H1 (cell line): ENCODE data around the gene FBH1. TPM values are rescaled to one million over a fixed set of nuclear protein-coding genes. Genes with fewer than 3 reads are reported as not detected.
A peak's percentile ranks its signal among the peaks of the same experiment; 100 is the strongest.

Experiments
- CTCF ChIA-PET: fragments of 300-600 bp; sonication (Branson Sonifier 250); formaldehyde crosslinking; loops from one replicate; lab custom pipeline; 2021; ENCODE audit not compliant: partially characterized antibody; lab: Charles Lee
- POLR2A ChIA-PET: fragments of 300-600 bp; sonication (Branson Sonifier 250); formaldehyde crosslinking; loops from one replicate; lab custom pipeline; 2021; ENCODE audit warnings: inconsistent platforms; ENCODE audit not compliant: partially characterized antibody; lab: Charles Lee
- DNase-seq, 2 experiments: peaks; one replicate each; pipeline versions ENCODE4 v3.0.0 to v3.0.0-alpha.2; 2010 to 2022; ENCODE audit warnings: low spot score in 2 of 2, low read depth in 1 of 2, mixed read lengths in 1 of 2
- FAIRE-seq: peaks from 2 replicates; lab custom pipeline; 2011; peaks lifted over from hg19 to GRCh38; lab: Jason Lieb, UNC
- H2AFZ ChIP-seq: 2 replicates; pipeline ENCODE4 v1.8.1; 2012; ENCODE audit warnings: low read length, inconsistent platforms
- H2AK5ac ChIP-seq: 2 replicates; pipeline ENCODE4 v1.6.1; 2013; ENCODE audit warnings: low read depth, low read length
- H2BK120ac ChIP-seq: replicated peaks from 2 replicates; pipeline ENCODE3; 2013; ENCODE audit warnings: low read depth, low read length, inconsistent platforms
- H2BK12ac ChIP-seq: 2 replicates; pipeline ENCODE4 v1.6.1; 2013; ENCODE audit warnings: low read depth, low read length
- H2BK15ac ChIP-seq: 2 replicates; pipeline ENCODE4 v1.6.1; 2013; ENCODE audit warnings: low read length
- H2BK20ac ChIP-seq: 2 replicates; pipeline ENCODE4 v1.6.1; 2013; ENCODE audit warnings: low read length
- H2BK5ac ChIP-seq: 2 replicates; pipeline ENCODE4 v1.6.1; 2013; ENCODE audit warnings: low read depth, low read length
- H3K14ac ChIP-seq: 2 replicates; pipeline ENCODE4 v1.6.1; 2013; ENCODE audit warnings: inconsistent platforms; ENCODE audit not compliant: insufficient read length
- H3K18ac ChIP-seq: 2 replicates; pipeline ENCODE4 v1.6.1; 2013; ENCODE audit warnings: low read length; ENCODE audit errors: extremely low read depth
- H3K23ac ChIP-seq: 2 replicates; pipeline ENCODE4 v1.6.1; 2013; ENCODE audit warnings: inconsistent platforms; ENCODE audit not compliant: insufficient read length
- H3K23me2 ChIP-seq: 2 replicates; pipeline ENCODE4 v1.6.1; 2013; ENCODE audit warnings: low read depth, low read length
- H3K27ac ChIP-seq: 2 replicates; pipeline ENCODE4 v1.6.1; 2011; ENCODE audit warnings: low read depth, low read length, inconsistent platforms
- H3K27me3 ChIP-seq, 4 experiments: replicated peaks in 1 of 4; 1 replicate in 1 of 4; 2 replicates in 3 of 4; pipeline versions ENCODE4 v1.6.1 to v1.8.1; 2011 to 2013; ENCODE audit warnings: low read length in 3 of 4, mild to moderate bottlenecking in 3 of 4, inconsistent platforms in 2 of 4, mixed read lengths in 2 of 4, moderate library complexity in 1 of 4; ENCODE audit not compliant: control insufficient read depth in 3 of 4, insufficient read depth in 3 of 4; ENCODE audit errors: extremely low read depth in 1 of 4
- H3K36me3 ChIP-seq, 4 experiments: 2 replicates each; pipeline versions ENCODE4 v1.6.1 to v1.8.1; 2011 to 2013; ENCODE audit warnings: mild to moderate bottlenecking in 4 of 4, low read length in 3 of 4, moderate library complexity in 2 of 4, control low read depth in 1 of 4, inconsistent platforms in 1 of 4; ENCODE audit not compliant: insufficient read depth in 4 of 4, control insufficient read depth in 2 of 4
- H3K4ac ChIP-seq: replicated peaks from 2 replicates; pipeline ENCODE3; 2013; ENCODE audit warnings: low read length, low read depth, mixed read lengths, inconsistent platforms; ENCODE audit not compliant: insufficient read length
- H3K4me1 ChIP-seq, 4 experiments: replicated peaks in 1 of 4; 1 replicate in 1 of 4; 2 replicates in 3 of 4; pipeline versions ENCODE4 v1.6.1 to v1.8.1; 2011 to 2013; ENCODE audit warnings: low read length in 3 of 4, inconsistent platforms in 2 of 4, mixed read lengths in 1 of 4; ENCODE audit not compliant: insufficient read depth in 4 of 4, control insufficient read depth in 3 of 4
- H3K4me2 ChIP-seq, 2 experiments: 2 replicates each; pipeline versions ENCODE4 v1.6.1 to v1.8.1; 2011 to 2013; ENCODE audit warnings: low read depth in 2 of 2, low read length in 2 of 2, control low read depth in 1 of 2, inconsistent platforms in 1 of 2, mild to moderate bottlenecking in 1 of 2; ENCODE audit not compliant: insufficient read depth in 1 of 2
- H3K4me3 ChIP-seq, 4 experiments: fragments of 200-600, 300-600 bp in 1 of 4; sonication (generic), shearing (Covaris generic), sonication (Bioruptor Twin) in 1 of 4; 2 replicates each; pipeline versions ENCODE4 v1.5.1 to v1.8.1; 2011 to 2016; ENCODE audit warnings: low read length in 4 of 4, low read depth in 3 of 4, control low read depth in 2 of 4, inconsistent platforms in 2 of 4, mild to moderate bottlenecking in 2 of 4, mixed read lengths in 1 of 4, moderate library complexity in 1 of 4; ENCODE audit not compliant: insufficient read depth in 2 of 4; ENCODE audit errors: extremely low read depth in 1 of 4
- H3K56ac ChIP-seq: replicated peaks from 2 replicates; pipeline ENCODE3; 2013; ENCODE audit warnings: low read depth, mild to moderate bottlenecking, mixed read lengths, low read length, inconsistent platforms; ENCODE audit not compliant: insufficient read length
- H3K79me1 ChIP-seq: 2 replicates; pipeline ENCODE4 v1.6.1; 2013; ENCODE audit warnings: low read depth, low read length, control low read depth
- H3K79me2 ChIP-seq, 2 experiments: 2 replicates each; pipeline versions ENCODE4 v1.6.1 to v1.8.1; 2012 to 2013; ENCODE audit warnings: low read length in 2 of 2, mild to moderate bottlenecking in 2 of 2, inconsistent platforms in 1 of 2; ENCODE audit not compliant: insufficient read depth in 2 of 2, control insufficient read depth in 1 of 2
- H3K9ac ChIP-seq, 4 experiments: replicated peaks in 1 of 4; 1 replicate in 1 of 4; 2 replicates in 3 of 4; pipeline versions ENCODE4 v1.6.1 to v1.8.1; 2011 to 2013; ENCODE audit warnings: low read depth in 3 of 4, low read length in 3 of 4, control low read depth in 2 of 4, mild to moderate bottlenecking in 2 of 4, moderate library complexity in 2 of 4, inconsistent platforms in 1 of 4; ENCODE audit errors: extremely low read depth in 1 of 4
- H3K9me3 ChIP-seq, 2 experiments: 2 replicates each; pipeline versions ENCODE4 v1.6.1 to v1.8.1; 2012 to 2013; ENCODE audit warnings: mild to moderate bottlenecking in 2 of 2, moderate library complexity in 2 of 2, control low read depth in 1 of 2, inconsistent platforms in 1 of 2, low read depth in 1 of 2, low read length in 1 of 2, mixed read lengths in 1 of 2; ENCODE audit not compliant: insufficient read depth in 2 of 2
- H4K20me1 ChIP-seq, 2 experiments: replicated peaks in 1 of 2; 2 replicates each; pipeline versions ENCODE3 to v1.8.1; 2011 to 2013; ENCODE audit warnings: inconsistent platforms in 2 of 2, low read length in 2 of 2, mild to moderate bottlenecking in 1 of 2; ENCODE audit not compliant: insufficient read depth in 2 of 2, control insufficient read depth in 1 of 2
- H4K5ac ChIP-seq: 2 replicates; pipeline ENCODE4 v1.6.1; 2013; ENCODE audit warnings: low read length, low read depth, mixed read lengths, inconsistent platforms; ENCODE audit not compliant: insufficient read length
- H4K8ac ChIP-seq: 2 replicates; pipeline ENCODE4 v1.8.0; 2013; ENCODE audit warnings: mild to moderate bottlenecking, moderate library complexity, low read length, inconsistent platforms; ENCODE audit not compliant: insufficient read depth; ENCODE audit errors: extremely low read depth
- H4K91ac ChIP-seq: replicated peaks from 2 replicates; pipeline ENCODE3; 2013; ENCODE audit warnings: low read length, mixed read lengths, inconsistent platforms; ENCODE audit not compliant: insufficient read length
- BACH1 ChIP-seq: IDR thresholded peaks from 2 replicates; pipeline ENCODE4 v1.6.1; 2012; ENCODE audit warnings: low read length, improper control_type of control experiment
- CBX5 ChIP-seq: fragments of 300-800, 300-1000 bp; sonication (generic); IDR thresholded peaks from 2 replicates; pipeline ENCODE4 v1.7.1; 2016; ENCODE audit warnings: antibody characterized with exemption, low read length, low read depth
- RXRA ChIP-seq: IDR thresholded peaks from 2 replicates; pipeline ENCODE4 v1.6.1; 2011; ENCODE audit warnings: low read depth, mild to moderate bottlenecking, low read length, moderate library complexity; ENCODE audit not compliant: insufficient read depth
- WGBS, 2 experiments: shearing (Covaris generic) in 1 of 2; methylation state at CpG; one replicate each; pipeline versions ENCODE4 v1.1.6 to v1.1.7; 2013 to 2015; ENCODE audit warnings: low lambda C conversion rate in 2 of 2, mixed read lengths in 2 of 2, inconsistent platforms in 1 of 2, low coverage in 1 of 2, missing lambda C conversion rate in 1 of 2; ENCODE audit not compliant: insufficient replicate concordance in 2 of 2, insufficient coverage in 1 of 2, insufficient read length in 1 of 2; ENCODE audit errors: extremely low coverage in 1 of 2, missing lambda C conversion rate in 1 of 2; 5-methylcytosine and 5-hydroxymethylcytosine counted together
- polyA plus RNA-seq, 7 experiments: library from polyadenylated mRNA; depleted of rRNA in 3 of 7; stranded (reverse) in 5 of 7; unstranded in 2 of 7; fragments of >200 nt in 5 of 7; fragments of 200-250 nt in 2 of 7; gene quantifications; 1 replicate in 5 of 7; 2 replicates in 1 of 7; 4 replicates in 1 of 7; pipeline versions ENCODE4 v1.2.1 to v1.2.3, GENCODE V29; 2011 to 2013; ENCODE audit warnings: missing spikeins in 2 of 7, mixed read lengths in 2 of 7
- total RNA-seq: library from RNA; stranded (reverse); fragmentation: NEBNext Ultra II Directional; extraction: Animal tissue kit (Norgen Biotek cat#: 25700); gene quantifications from 2 replicates; pipeline ENCODE4 v1.2.1, GENCODE V29; 2021
- TF ChIP-seq, protein P1 (sequence below): IDR thresholded peaks from 2 replicates; pipeline ENCODE4 v1.6.1; 2012; ENCODE audit warnings: inconsistent platforms
- TF ChIP-seq, protein P2 (sequence below): IDR thresholded peaks from 2 replicates; pipeline ENCODE4 v1.6.1; 2012; ENCODE audit warnings: inconsistent platforms

FBH1 gene
- total and polyA plus RNA-seq, 2 of the 8 experiments (the other 6 are each of a cell fraction or from before 2014, with no cell fraction given), result 31.1 to 51.8 TPM

DNA sequence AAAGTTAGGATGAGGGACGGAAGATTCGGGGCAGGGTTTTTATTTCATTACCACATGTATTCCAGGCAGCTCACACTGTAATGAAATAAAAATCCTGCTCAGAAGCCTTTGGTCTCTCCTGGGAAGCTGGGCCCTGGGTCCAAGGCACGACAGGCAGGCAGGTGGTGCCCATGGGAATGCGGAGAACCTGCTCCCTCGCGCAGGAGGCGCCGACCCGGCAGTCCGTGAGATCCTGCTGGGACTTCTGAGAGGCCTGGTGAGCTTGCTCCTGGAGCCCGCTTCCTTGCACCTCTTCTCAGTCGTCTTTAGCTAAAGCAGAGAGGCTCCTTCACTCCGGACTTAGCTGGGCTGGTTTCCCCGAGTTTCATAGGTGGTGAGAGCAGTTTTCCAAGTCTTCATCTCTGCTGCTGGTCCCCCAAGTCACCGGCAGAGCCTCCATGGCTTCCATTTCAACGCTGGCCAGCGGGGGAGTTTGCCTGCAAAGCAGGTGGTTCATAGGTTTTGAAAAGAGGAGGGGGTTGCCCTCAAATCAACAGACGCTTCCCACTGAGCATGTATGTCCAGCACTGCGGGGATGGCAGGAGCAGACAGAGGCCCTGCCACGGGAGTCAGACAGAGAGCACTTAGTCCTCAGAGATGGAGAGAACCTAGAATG, 62.8 kb downstream of the FBH1 start:
- no peaks in the 10 kb centered on the region for H3K79me1 ChIP-seq
- H3K4ac ChIP-seq, result no peak overlapping the region
- H3K79me2 ChIP-seq, result no peaks in the 10 kb centered on the region
- POLR2A ChIA-PET, result no interaction called here
- peaks cover 0 to 3% (median 0%) of the 10 kb centered on the region in 4 experiments; a peak in 3 of 7 replicates for H3K4me1 ChIP-seq
- CTCF ChIA-PET, result interaction anchor here (0.6 to 2.0 kb wide), 9 partner anchors 12 to 449 kb away, joined by 3 to 6 read pairs (median 3); no protein-coding TSS in a partner anchor
- WGBS, 2 experiments, result 84% methylated on average over 20 of the region's 20 CpGs; no CpG with 5 or more reads in 1 of the 2 experiments
- H2AK5ac ChIP-seq, result no peak overlapping the region
- DNase-seq (no peak), FAIRE-seq (no peak)
- no peak overlapping the region for H3K23ac ChIP-seq
- H3K4me3 ChIP-seq, result no peak overlapping the region
- H3K4me2 ChIP-seq, result no peak overlapping the region
- 0 out of 2 replicates have a peak overlapping the region, but pooled peaks have one; percentile 25 for H2AFZ ChIP-seq
- H2BK15ac ChIP-seq, result no peak overlapping the region
- H4K20me1 ChIP-seq, result no peaks in the 10 kb centered on the region
- H2BK120ac ChIP-seq, result no peak overlapping the region
- no peaks in the 10 kb centered on the region for H3K36me3 ChIP-seq
- H4K91ac ChIP-seq, result no peak overlapping the region
- H2BK5ac ChIP-seq, result no peak overlapping the region
- H3K56ac ChIP-seq, result no peak overlapping the region
- no peak overlapping the region for H4K5ac ChIP-seq
- H4K8ac ChIP-seq, result no peak overlapping the region
- no peaks in the 10 kb centered on the region for H3K23me2 ChIP-seq
- H2BK20ac ChIP-seq, result no peak overlapping the region
- no peak overlapping the region for H3K14ac ChIP-seq
- no peaks in the 10 kb centered on the region for H3K9me3 ChIP-seq
- H3K9ac ChIP-seq, result no peak overlapping the region
- H3K27me3 ChIP-seq, result no peaks in the 10 kb centered on the region
- no peak overlapping the region for H3K18ac ChIP-seq
- H2BK12ac ChIP-seq, result no peak overlapping the region
- H3K27ac ChIP-seq, result no peak overlapping the region
- TF ChIP-seq CBX5 (no peak), RXRA (no peak), BACH1 (no peak)
- TF ChIP-seq, protein P1, sequence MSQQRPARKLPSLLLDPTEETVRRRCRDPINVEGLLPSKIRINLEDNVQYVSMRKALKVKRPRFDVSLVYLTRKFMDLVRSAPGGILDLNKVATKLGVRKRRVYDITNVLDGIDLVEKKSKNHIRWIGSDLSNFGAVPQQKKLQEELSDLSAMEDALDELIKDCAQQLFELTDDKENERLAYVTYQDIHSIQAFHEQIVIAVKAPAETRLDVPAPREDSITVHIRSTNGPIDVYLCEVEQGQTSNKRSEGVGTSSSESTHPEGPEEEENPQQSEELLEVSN, result no peak
- TF ChIP-seq, protein P2, sequence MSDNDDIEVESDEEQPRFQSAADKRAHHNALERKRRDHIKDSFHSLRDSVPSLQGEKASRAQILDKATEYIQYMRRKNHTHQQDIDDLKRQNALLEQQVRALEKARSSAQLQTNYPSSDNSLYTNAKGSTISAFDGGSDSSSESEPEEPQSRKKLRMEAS, result no peak
